ENCODE data around the gene TIMP2.
A peak's percentile ranks its signal among the peaks of the same experiment; 100 is the strongest.

Gene TIMP2

DNA sequence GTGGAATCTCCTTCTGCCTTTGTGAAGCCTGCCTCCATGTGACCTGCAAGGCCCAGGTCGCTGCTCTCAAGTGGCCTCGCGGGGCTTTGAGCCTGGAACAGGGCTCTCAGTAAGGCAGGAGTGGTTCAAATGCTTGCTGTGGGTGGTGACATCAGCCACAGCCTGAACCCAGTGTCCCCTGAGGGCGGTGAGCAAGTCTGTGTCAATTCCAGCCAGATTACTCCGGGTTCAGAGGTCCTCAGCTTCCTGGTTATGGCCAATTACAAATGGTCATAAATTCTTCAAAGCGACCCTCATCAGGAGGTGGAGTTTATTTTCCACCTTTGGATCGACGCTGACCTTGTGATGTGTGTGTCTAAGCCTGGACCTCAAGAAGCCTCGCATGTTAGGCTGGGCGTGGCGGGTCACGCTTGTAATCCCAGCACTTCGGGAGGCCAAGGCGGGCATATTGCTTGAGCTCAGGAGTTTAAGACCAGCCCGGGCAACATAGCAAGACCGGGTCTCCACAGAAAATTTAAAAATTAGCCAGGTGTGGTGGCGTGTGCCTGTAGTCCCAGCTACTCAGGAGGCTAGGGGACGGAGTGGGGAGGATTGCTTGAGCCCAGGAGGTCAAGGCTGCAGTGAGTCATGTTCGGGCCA is 37.3 kb upstream of the TIMP2 start:
- H3K36me3 Mint-ChIP-seq = peaks cover 4% of the 10 kb centered on the region
- no peaks in the 10 kb centered on the region for H3K9me3 Mint-ChIP-seq
- H3K27ac Mint-ChIP-seq = no peak overlapping the region
- no peaks in the 10 kb centered on the region for H3K4me1 Mint-ChIP-seq
- DNase-seq (ENCODE audit: low spot score in 2 of 2) (no peak), ATAC-seq (no peak)
- no peak overlapping the region for H3K4me3 Mint-ChIP-seq

DNA sequence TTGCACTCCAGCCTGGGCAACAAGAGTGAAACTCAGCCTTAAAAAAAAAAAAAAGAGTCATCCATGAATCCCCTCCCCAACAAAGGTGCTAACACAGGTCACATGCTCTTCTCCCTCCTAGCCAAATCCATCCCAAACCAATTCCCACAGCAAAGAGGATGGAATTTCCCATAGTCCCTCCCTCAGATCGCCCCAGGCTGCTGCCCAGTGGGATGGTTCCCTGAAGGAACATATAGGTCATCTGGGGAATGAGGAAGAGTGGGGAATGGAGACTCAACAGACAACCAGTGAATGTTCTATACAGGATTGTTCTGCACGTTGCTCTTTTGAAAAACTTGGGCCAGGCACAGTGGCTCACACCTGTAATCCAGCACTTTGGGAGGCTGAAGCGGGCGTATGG is 36.4 kb upstream of the TIMP2 start:
- peaks cover 4% of the 10 kb centered on the region for H3K36me3 Mint-ChIP-seq
- no peak for ATAC-seq
- DNase-seq (ENCODE audit: low spot score in 2 of 2) = no peak
- no peak overlapping the region for H3K4me3 Mint-ChIP-seq
- no peaks in the 10 kb centered on the region for H3K9me3 Mint-ChIP-seq
- H3K4me1 Mint-ChIP-seq = peaks cover 7% of the 10 kb centered on the region
- H3K27ac Mint-ChIP-seq = no peak overlapping the region

DNA sequence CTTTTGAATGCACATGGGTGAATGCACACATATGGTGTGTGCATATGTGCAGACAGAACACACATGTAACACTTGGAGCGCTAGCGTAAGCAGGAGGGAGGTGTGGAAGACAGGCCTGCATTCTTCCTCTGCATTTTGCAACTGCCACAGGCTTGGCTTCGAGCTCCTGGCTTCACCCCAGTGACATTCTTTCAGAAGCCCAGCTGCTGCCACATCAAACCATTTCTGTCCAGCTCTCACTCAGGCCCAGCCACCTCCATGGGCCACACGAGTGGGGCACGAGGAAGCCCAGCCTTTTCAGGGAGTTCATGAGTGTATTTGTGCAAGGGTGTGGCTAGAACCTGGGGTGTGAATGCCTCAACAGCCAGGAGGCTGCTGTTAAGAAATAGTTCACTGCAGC is 35.7 kb upstream of the TIMP2 start:
- no peak overlapping the region for H3K27ac Mint-ChIP-seq
- H3K4me3 Mint-ChIP-seq = no peak overlapping the region
- ATAC-seq = no peak
- peaks cover 9% of the 10 kb centered on the region for H3K4me1 Mint-ChIP-seq
- H3K9me3 Mint-ChIP-seq = no peaks in the 10 kb centered on the region
- no peak for DNase-seq (ENCODE audit: low spot score in 2 of 2)
- peaks cover 4% of the 10 kb centered on the region for H3K36me3 Mint-ChIP-seq

DNA sequence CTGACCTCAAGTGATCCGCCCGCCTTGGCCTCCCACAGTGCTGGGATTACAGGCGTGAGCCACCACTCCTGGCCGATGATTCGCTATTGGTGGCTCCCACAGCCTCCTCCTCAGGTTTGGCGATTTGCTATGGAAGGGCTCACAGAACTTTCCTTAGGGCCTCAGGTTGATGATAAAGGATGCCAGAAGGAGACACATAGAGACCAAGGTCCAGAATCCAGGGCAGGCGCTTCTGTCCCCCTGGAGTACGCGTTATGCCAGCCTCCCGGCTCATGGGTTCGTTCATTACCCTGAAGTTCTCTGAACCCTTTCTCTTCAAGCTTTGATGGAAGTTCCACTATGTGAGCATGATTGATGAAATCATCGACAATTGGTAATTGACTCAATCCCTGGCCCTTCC is 34.6 kb upstream of the TIMP2 start:
- Mint-ChIP-seq H3K36me3 (peaks cover 4% of the 10 kb centered on the region), H3K9me3 (no peaks in the 10 kb centered on the region), H3K4me1 (peaks cover 13% of the 10 kb centered on the region), H3K27ac (no peak overlapping the region), H3K4me3 (no peak overlapping the region)
- no peak for ATAC-seq
- no peak for DNase-seq (ENCODE audit: low spot score in 2 of 2)

DNA sequence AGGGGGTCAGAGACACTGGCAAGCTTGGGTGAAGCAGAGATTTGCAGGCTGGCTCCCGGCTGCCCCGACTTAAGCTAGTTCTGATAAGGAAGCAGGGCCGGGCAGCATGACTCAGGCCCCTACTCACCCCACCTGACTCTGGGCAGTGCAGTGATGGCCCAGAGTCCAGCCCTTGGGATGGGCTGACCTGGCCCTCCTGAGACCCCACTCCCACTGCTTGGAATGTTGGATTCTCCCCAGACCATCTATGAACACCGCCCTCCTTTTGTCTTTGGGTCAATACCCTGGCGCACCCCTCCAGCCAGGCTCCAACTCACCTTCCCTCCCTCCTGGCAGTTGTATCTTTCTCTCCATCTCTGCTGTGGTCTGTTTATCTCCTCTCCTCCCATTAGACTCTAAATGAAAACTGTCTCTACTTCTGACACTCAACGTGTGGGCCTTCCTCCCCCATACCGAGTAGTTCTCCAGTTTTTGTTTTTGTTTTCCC is 33.5 kb upstream of the TIMP2 start:
- no peak for ATAC-seq
- Mint-ChIP-seq H3K4me3 (no peak overlapping the region), H3K4me1 (peaks cover 18% of the 10 kb centered on the region), H3K27ac (no peak overlapping the region), H3K9me3 (no peaks in the 10 kb centered on the region), H3K36me3 (peaks cover 4% of the 10 kb centered on the region)
- DNase-seq (ENCODE audit: low spot score in 2 of 2) = no peak

DNA sequence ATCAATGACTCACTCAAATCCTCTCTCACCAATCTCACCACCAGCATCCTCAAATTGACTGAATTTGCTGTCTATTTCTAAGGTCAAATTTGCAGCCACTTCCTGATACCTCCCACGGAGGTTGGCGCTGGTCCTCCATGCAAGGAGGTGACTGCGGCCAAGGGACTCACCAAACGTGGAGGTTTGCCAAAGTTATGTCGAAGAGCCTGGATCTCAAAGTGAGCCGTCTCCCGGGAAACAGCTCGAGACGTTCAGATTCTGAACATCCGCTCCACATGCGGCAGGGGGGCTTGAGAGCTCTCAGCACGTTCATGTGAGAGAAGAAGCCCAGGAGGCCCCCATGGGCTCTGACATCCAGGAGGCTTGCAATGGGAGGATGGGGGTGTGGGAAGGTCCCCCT is 31.9 kb upstream of the TIMP2 start:
- H3K4me1 Mint-ChIP-seq = peaks cover 18% of the 10 kb centered on the region
- ATAC-seq (no peak), DNase-seq (ENCODE audit: low spot score in 2 of 2) (no peak)
- no peaks in the 10 kb centered on the region for H3K9me3 Mint-ChIP-seq
- H3K4me3 Mint-ChIP-seq = no peak overlapping the region
- H3K27ac Mint-ChIP-seq = no peak overlapping the region
- peaks cover 4% of the 10 kb centered on the region for H3K36me3 Mint-ChIP-seq

DNA sequence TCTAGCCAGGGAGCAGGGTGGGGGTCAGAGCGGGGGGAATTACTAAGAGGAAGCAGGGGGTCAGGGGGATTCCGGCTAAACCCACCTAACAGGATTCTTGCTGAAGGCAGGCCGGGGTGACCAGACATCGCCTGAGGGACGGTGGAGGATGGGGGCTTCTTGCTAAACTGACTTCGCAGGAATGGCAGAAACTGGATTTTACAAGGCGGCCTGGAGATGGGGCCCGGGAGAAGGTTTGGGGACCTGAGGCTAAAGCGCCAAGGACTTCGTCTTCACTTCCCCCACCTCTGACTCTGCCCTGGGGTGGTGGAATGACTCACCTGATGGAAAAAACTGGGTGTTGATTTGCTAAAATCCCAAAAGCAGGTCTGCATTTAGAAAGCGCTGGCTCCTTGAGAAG is 31.1 kb upstream of the TIMP2 start:
- H3K9me3 Mint-ChIP-seq = no peaks in the 10 kb centered on the region
- DNase-seq (ENCODE audit: low spot score in 2 of 2) (no peak), ATAC-seq (no peak)
- H3K36me3 Mint-ChIP-seq = peaks cover 4% of the 10 kb centered on the region
- no peak overlapping the region for H3K27ac Mint-ChIP-seq
- H3K4me1 Mint-ChIP-seq = peaks cover 18% of the 10 kb centered on the region
- no peak overlapping the region for H3K4me3 Mint-ChIP-seq

GRCh38 chr17:78954684-78955083 is 29.5 kb upstream of the TIMP2 start:
- H3K4me1 Mint-ChIP-seq = peaks cover 18% of the 10 kb centered on the region
- DNase-seq (ENCODE audit: low spot score in 2 of 2) (no peak), ATAC-seq (peak; percentile 90)
- peak overlapping the region; percentile 72 for H3K27ac Mint-ChIP-seq
- H3K4me3 Mint-ChIP-seq = no peak overlapping the region
- no peaks in the 10 kb centered on the region for H3K36me3 Mint-ChIP-seq
- peaks cover 4% of the 10 kb centered on the region for H3K9me3 Mint-ChIP-seq

GRCh38 chr17:78953356-78954350 is 28.5 kb upstream of the TIMP2 start:
- peaks cover 18% of the 10 kb centered on the region for H3K4me1 Mint-ChIP-seq
- H3K4me3 Mint-ChIP-seq = no peak overlapping the region
- no peaks in the 10 kb centered on the region for H3K36me3 Mint-ChIP-seq
- ATAC-seq (no peak), DNase-seq (ENCODE audit: low spot score in 2 of 2) (no peak)
- no peak overlapping the region for H3K27ac Mint-ChIP-seq
- peaks cover 4% of the 10 kb centered on the region for H3K9me3 Mint-ChIP-seq

DNA sequence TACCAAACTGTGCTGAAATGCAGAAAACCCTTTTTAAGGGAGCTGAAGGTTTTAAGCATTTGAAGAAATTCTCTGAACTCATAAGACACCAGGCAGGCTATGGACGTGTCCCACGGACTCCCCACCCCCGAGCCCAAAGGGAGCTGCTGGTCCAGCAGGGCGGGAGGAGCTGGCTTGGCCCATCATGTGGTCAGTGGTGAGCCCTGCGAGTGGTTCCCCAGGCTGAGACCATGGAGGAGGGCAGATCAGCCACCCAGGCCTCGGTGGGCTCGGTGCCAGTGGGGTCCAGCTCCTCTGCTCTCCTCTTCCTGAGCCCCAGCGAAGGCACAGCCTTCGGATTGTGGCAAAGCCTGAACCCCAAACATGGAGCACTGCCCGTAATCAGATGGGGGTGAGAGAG is 27.5 kb upstream of the TIMP2 start:
- Mint-ChIP-seq H3K4me1 (peaks cover 18% of the 10 kb centered on the region), H3K4me3 (no peak overlapping the region), H3K9me3 (peaks cover 4% of the 10 kb centered on the region), H3K27ac (no peak overlapping the region), H3K36me3 (no peaks in the 10 kb centered on the region)
- DNase-seq (ENCODE audit: low spot score in 2 of 2) (no peak), ATAC-seq (no peak)

GRCh38 chr17:78951967-78952551 is 26.9 kb upstream of the TIMP2 start:
- Mint-ChIP-seq H3K36me3 (no peaks in the 10 kb centered on the region), H3K4me1 (peaks cover 15% of the 10 kb centered on the region), H3K27ac (no peak overlapping the region), H3K4me3 (no peak overlapping the region), H3K9me3 (peaks cover 4% of the 10 kb centered on the region)
- ATAC-seq (no peak), DNase-seq (ENCODE audit: low spot score in 2 of 2) (no peak)

DNA sequence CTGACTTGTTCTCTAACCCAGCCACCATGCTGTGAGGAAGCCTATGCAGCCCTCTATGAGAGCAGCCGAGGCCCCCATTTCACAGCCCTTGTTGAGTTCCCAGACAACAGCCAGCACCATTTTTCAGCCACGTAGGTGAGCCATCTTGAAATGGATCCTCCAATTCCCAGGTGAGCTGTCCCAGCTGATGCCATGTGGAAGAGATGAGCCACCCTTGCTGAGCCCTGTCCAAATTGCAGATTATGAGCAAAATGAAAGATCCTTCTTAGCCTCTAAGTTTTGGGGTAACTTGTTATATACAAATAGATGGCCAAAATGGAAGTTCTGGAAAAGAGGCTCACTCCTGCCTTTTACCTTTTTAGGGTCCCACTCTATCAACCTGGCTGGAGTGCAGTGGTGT is 25.7 kb upstream of the TIMP2 start:
- peaks cover 4% of the 10 kb centered on the region for H3K9me3 Mint-ChIP-seq
- no peak overlapping the region for H3K27ac Mint-ChIP-seq
- no peak overlapping the region for H3K4me3 Mint-ChIP-seq
- DNase-seq (ENCODE audit: low spot score in 2 of 2) (no peak), ATAC-seq (no peak)
- H3K36me3 Mint-ChIP-seq = no peaks in the 10 kb centered on the region
- H3K4me1 Mint-ChIP-seq = peaks cover 8% of the 10 kb centered on the region

GRCh38 chr17:78947235-78948149 is 22.3 kb upstream of the TIMP2 start:
- no peak overlapping the region for H3K4me3 Mint-ChIP-seq

DNA sequence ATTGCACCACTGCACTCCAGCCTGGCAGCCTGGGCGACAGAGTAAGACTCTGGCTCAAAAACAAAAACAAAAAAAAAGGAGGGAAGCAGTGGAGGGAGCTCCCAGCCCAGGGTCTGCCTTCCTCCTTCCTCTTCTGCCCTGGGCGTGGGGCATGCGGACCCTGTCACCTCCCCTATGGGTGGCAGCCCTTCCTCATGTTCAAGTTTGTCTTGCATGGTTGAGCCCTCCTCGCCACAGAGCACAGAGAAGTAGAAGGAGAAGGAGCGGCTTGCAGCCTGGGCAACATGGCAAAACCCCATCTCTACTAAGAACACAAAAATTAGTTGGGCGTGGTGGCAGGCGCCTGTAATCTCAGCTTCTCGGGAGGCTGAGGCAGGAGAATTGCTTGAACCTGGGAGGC is 21.4 kb upstream of the TIMP2 start:
- ATAC-seq = no peak
- H3K9me3 Mint-ChIP-seq = peaks cover 4% of the 10 kb centered on the region
- no peak overlapping the region for H3K27ac Mint-ChIP-seq
- H3K36me3 Mint-ChIP-seq = no peaks in the 10 kb centered on the region
- no peak for DNase-seq (ENCODE audit: low spot score in 2 of 2)
- no peak overlapping the region for H3K4me3 Mint-ChIP-seq
- H3K4me1 Mint-ChIP-seq = no peaks in the 10 kb centered on the region

More at GRCh38 chr17:78947235-78948149, 22.3 kb upstream of the TIMP2 start:
- H3K27ac Mint-ChIP-seq = no peak overlapping the region
- H3K9me3 Mint-ChIP-seq = peaks cover 4% of the 10 kb centered on the region
- H3K4me1 Mint-ChIP-seq = no peaks in the 10 kb centered on the region
- ATAC-seq = no peak
- H3K36me3 Mint-ChIP-seq = no peaks in the 10 kb centered on the region
- no peak for DNase-seq (ENCODE audit: low spot score in 2 of 2)

DNA sequence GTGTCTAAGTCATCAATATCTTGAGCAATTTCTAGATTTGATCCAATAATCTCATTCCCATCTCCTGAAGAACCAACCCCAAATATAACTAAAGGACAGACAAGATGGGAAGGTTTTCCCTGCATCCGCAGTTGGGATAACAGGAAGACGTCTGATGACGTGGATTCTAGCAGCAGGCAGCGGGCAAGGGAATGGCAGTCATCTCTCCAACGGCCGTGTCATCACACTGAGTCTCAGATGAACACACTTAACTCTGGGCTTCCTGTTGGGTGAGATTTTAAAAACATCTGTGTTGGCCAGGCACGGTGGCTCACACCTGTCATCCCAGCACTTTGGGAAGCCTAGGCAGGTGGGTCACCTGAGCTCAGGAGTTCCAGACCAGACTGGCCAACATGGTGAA is 20.9 kb upstream of the TIMP2 start:
- ATAC-seq = no peak

More for the DNA sequence above, 20.9 kb upstream of the TIMP2 start:
- Mint-ChIP-seq H3K27ac (no peak overlapping the region), H3K36me3 (no peaks in the 10 kb centered on the region), H3K4me3 (no peak overlapping the region), H3K4me1 (no peaks in the 10 kb centered on the region), H3K9me3 (peaks cover 4% of the 10 kb centered on the region)
- DNase-seq (ENCODE audit: low spot score in 2 of 2) = no peak
